HG02884 (cell line): ENCODE measurements around the gene TGFB1.
"Not testable (repeated sequence)": the region's sequence is repeated elsewhere in the genome, so short reads cannot be mapped to it uniquely, and the experiment has no call there.

Source experiments
- ATAC-seq: cut with Tn5 transposase; IDR thresholded peaks from one replicate; pipeline ENCODE4 v1.9.1; 2021; ENCODE audit warnings: mild to moderate bottlenecking, moderate library complexity; ENCODE audit not compliant: unreplicated experiment

Gene TGFB1

DNA sequence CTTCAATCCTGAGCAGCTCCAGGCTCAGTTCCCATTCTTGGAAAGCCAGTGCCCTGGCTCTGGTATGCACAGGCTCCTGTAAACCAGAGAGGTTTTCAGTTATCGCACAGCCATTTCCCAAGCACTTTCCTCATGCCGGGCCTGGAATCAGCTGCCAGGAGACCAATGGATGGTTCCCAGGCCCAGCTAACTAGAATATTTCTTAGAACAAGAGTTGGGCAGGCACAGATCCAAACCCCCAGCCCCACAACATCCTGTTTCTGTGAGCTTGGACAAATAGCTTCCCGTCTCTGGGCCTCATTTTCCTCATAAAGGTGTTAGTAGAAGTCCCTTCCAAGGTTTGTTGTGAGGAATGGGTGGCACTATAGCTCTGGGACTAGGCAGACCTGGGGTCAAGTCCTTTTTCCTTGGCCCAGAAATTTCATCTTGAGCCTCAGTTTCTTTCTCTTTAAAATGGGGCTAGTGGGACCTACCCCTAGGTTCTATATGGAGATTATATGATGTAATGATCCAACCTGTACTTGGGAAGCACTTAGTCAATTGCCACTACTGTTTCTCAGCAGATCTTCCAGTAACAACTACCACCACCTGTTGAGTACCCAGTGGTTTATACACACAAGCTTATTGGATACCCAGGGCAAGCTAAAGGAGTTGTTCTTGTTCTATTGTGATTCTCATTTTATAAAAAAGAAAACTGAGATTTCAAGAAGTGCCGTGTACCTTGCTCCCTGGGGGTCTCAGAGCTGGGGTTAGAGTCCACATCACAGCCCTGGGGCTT lies 48.8 kb downstream of the TGFB1 start:
- no peak for ATAC-seq

DNA sequence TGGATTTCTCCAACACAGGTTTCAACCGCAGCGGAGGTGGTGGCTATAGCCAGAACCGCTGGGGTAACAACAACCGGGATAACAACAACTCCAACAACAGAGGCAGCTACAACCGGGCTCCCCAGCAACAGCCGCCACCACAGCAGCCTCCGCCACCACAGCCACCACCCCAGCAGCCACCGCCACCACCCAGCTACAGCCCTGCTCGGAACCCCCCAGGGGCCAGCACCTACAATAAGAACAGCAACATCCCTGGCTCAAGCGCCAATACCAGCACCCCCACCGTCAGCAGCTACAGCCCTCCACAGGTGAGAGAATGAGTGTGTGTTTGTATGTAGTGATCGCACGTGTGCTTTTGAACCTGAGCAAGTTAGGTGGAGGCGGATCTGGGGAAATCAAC lies 49.8 kb downstream of the TGFB1 start:
- ATAC-seq: no peak

DNA sequence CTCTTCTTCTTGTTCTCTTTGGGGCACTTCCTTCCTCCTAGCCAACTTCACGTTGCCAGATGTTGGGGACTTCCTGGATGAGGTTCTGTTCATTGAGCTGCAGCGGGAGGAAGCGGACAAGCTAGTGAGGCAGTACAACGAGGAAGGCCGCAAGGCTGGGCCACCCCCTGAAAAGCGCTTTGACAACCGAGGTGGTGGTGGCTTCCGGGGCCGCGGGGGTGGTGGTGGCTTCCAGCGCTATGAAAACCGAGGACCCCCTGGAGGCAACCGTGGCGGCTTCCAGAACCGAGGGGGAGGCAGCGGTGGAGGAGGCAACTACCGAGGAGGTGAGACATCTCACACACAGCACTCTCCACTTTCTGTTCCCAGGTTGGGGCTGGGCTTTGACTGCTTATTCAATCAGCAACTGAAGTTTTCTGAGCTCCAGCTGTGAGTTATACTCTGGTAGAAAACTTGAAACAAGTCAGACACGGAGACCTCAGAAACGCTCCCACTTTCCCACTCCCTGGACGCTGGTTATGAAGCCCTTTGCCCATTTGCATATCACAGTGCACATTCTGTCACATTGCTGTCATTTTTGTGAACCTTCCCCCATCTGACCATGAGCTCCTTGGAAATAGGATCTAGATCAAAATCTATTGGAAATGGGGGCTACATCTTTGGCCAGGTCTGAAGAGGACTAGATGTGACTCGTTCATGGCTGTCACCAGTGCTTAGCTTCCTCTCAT lies 50.9 kb downstream of the TGFB1 start:
- no peak for ATAC-seq

DNA sequence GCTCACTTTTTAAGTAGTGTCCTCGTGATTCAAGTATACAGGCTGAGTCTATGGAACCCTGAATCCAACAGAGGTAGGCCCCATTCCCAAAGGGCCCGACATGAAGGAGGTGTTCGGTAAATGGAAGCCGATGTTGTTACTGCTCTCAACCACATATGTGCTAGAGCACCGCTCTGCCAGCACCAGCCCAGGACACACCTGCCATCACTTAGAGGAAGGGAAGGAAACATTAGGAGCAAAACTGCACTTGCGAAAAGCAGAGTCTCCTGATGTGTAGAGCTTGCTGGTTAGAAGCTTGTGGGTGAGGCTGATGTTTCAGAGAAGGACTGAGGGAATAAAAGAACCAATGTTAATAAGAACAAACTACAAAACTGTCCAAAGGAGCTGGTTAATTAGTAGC lies 53.2 kb downstream of the TGFB1 start:
- ATAC-seq: no peak

DNA sequence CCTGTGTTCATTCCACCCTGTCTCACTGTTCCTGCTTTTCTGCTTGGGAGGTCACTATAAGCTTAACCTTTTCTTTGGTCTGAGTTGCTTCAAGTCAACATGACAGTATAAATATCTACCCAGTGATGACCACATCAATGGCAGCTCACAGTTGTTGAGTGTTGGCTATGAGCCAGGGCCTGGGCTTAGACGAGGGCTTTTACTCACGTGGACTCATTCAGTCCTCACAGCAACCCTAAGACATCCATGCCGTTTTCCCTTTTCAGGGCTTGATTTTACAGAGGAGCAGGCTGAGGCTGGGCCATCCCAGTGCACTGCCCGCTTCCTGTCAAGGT lies 54.0 kb downstream of the TGFB1 start:
- no peak for ATAC-seq

DNA sequence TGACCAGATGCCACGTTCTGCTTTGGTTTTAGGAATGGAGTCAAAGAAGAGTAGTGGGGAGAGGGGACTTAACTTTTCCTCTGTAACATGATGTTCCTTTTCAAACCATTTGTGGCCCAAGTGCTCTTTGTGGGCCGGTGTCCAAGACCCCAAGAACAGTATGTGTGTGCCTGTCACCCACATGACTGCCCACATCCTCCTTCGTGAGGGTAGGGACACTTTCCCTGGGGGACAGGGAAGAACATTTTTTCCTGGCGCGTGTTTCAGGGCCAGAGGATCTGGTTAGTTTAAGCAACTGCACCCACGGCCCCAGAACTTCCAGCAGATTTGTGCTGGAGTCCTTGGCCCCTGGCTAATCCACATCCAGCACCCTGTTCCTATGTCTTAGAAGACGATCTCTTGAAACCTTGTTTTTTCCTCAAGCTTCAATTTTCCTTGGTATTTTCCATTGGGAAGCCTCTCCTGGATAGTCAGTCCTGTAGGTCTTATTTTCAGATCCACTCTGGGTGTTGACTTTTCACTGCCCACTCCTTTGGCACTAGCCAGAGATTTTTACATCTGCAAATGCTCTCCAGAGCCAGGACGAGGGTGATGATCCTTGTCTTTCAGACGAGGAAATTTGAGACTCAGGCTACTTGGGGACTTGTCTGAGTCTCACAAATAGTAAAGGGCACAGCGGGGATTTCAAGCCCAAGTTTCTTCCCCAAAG lies 54.5 kb downstream of the TGFB1 start:
- no peak for ATAC-seq

DNA sequence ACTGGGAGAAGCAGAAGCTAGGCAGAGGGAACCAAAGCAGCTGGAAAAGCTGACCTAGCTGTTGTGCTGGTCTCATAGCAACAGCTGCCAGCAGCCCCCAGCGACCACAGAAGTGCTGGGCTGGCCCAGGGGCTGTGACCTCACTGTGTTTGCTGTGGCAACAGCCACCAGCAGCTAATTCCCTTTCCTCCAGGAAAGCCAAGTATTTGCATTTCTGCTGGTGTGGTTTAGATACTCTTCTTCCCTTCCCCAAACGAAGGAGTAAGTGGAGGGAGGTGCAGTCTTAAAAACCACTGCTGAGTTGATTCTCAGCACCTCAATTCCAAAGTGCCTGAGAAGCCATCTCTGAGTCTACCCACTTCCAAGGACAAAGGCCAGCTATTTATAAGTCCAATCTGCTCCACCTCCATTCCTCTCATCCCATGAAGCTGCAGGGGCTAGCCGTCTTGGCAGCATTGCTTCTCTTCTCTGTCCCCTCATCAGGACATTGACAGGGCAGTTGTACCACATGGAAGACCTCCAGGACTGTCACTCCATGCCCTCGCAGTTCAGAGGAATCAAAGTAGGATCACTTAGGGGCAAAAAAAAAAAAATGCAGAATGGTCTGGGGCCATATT lies 55.3 kb downstream of the TGFB1 start:
- no peak for ATAC-seq

DNA sequence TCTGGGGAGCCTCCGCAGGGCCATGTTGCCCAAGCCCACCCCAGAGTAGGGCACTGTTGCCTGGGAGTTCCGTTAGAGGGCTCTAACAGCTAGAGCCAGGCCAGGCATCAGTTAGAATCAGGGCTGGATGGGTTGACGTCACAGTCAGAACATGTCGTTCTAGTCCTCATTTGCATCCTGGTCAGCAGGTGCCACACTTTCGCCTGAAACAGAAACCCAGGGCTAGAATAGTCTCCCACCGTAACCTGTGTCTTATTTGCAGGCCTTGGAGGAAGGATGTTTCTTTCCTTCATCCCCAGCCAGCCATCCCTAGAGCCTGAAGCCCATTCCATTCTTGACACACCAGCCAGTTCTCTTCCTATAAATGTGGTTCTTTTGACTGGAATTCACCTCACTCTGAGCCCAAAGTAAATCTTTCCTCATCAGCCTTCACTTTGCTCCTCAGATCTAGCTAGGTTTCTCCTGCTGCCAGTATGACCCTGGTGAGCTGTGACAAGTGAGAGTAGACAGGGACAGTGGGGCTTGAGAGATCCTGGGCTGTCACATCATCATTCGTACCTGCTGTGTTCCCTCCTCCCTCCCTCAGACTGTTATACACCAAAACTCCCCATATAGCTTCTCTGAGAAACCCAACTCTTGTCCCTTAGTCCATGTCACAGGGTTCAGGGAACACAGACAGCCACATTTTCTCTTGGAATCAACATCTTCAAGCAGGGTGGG lies 55.9 kb downstream of the TGFB1 start:
- peak; percentile 58 for ATAC-seq

DNA sequence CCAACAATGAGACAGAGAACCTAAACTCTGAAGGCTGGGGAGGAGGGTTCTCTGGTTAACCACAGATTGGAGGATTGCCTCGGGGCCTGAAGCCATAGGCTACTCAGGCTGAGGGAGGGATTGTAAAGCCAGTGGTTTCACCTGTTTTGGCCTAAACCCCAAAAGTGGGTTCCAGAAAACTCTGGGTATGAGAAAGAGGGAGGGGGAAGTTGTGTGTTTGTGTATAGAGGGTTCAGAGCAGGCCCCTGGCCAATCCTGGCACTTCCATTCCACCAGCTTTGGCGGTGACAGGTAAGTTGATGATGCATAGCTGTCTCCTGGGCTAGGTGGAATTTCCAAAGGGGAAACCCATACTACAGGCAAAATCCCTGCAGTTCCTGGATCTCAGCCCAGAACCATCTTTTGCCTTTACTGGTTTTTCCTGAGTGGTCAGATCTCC lies 57.3 kb downstream of the TGFB1 start:
- ATAC-seq: no peak

DNA sequence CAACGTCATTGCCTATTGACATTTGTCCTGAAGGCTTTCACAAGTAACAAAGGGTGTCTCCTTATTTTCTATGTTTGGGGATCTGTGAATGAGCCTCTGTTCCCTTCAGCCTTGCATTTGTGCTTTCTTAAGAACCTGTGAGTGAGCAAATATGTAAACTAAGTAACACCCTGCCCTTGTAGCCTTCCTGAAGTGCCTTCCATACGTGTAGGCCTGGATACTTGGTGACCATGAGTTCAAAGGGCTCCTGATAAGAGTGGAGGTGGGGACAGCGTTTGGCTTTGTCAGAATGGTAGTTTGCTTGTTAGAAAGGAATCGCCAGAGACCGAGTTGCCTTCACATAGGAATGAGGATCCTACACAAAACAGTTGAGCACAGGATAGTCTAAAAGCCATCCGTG lies 58.2 kb downstream of the TGFB1 start:
- no peak for ATAC-seq

DNA sequence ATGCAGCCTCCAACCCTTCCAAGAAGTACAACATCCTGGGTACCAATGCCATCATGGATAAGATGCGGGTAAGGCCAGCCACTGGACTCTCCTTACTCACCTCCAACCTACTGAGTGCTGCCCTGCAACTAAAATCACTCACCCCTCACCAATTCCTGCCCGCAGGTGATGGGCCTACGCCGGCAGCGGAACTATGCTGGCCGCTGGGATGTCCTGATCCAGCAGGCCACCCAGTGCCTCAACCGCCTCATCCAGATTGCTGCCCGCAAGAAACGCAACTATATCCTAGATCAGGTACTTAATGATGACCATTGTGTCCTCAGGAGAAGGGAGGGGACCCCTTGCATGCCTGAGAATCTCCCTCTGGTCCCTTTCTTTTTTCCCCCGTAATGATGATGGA lies 59.3 kb downstream of the TGFB1 start:
- no peak for ATAC-seq

DNA sequence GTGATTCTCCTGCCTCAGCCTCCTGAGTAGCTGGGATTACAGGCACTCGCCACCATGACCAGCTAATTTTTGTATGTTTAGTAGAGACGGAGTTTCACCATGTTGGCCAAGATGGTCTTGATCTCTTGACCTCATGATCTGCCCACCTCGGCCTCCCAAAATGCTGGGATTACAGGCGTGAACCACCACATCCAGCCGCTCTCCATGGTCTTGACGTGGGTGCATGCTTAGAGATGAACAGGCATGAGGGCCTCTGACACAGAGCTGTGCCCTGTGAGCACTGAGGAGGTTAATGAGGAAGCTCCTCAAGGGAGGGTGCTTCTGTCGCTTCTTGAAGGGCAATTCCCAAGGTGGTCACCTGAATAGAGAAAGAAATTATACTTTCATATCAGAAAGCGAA lies 63.9 kb downstream of the TGFB1 start:
- not testable (repeated sequence) for ATAC-seq

DNA sequence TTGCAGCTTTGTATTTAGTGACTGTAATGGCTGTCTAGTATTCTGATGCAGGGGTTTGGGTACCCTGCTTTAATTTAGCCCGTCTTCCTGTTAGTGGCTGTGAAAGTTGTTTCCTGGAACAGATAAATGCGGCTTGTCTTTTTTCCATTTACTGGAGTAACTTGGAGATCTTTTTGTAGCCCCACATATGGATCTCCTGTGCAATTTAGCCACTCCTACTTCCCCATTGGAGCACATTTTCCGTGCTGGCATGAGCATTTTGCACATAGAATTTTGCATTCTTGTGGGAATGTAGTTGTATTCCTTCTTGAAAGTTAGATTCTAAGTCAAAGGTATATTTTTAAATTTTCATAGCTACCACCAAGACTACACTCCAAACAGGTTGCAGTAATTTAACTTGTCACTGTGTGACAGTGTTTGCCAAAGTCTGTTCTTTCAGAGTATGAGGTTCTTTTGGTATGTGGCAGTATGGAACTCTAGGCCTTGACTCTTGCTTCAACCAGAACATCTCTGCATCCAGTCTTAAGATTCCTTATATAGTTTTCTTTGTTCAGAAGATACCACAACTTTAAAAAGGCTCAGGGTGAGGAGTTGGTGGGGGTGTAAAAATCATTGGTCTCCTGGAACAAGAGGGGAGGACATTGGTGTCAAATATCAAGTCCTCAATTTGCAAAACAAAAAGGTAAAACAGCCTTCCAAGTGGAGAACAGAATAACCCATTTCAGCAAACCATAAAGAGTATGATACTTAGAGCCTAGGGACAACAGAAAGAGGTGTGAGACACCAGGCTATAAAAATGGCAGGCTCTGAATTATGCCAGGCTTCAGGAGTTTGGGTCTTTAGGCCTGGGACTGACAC lies 64.8 kb downstream of the TGFB1 start:
- ATAC-seq: no peak
